IMR-90 (cell line): ENCODE measurements around the gene DCAF5. TPM values are rescaled to one million over a fixed set of nuclear protein-coding genes. Genes with fewer than 3 reads are reported as not detected.
A peak's percentile ranks its signal among the peaks of the same experiment; 100 is the strongest.

ENCODE experiments used
- ATAC-seq: fragments of 200-7000 bp; cut with Tn5 transposase; 2 replicates; pipeline ENCODE4 v1.9.1; 2020; ENCODE audit warnings: low read depth, mild to moderate bottlenecking, moderate library complexity
- BruUV-seq: library from RNA; stranded (reverse); fragments of 400-500 nt; replicated peaks from 2 replicates; lab custom pipeline; 2021; lab: Mats Ljungman, UMichigan
- CTCF ChIA-PET: fragments of 300-600 bp; formaldehyde crosslinking; extraction: SDS; loops from one replicate; lab custom pipeline; 2021; ENCODE audit warnings: antibody characterized with exemption; lab: Yijun Ruan, JAX
- POLR2A ChIA-PET: fragments of 300-600 bp; sonication (Branson Sonifier 250); formaldehyde crosslinking; loops from one replicate; lab custom pipeline; 2022; ENCODE audit warnings: antibody characterized with exemption; ENCODE audit not compliant: unreplicated experiment; lab: Charles Lee
- DNase-seq: peaks from one replicate; pipeline ENCODE4 v3.0.0; 2013
- H2AFZ ChIP-seq: replicated peaks from 2 replicates; pipeline ENCODE3; 2013; ENCODE audit warnings: low read length, mild to moderate bottlenecking; ENCODE audit not compliant: poor library complexity
- H2AK5ac ChIP-seq: 2 replicates; pipeline ENCODE4 v1.6.1; 2013; ENCODE audit warnings: low read depth, low read length, inconsistent platforms
- H2AK9ac ChIP-seq: replicated peaks from 2 replicates; pipeline ENCODE3; 2013; ENCODE audit warnings: mild to moderate bottlenecking, low read depth, low read length, moderate library complexity; ENCODE audit not compliant: poor library complexity
- H2BK120ac ChIP-seq: 2 replicates; pipeline ENCODE4 v1.6.1; 2013; ENCODE audit warnings: low read depth, low read length, inconsistent platforms
- H2BK15ac ChIP-seq: 3 replicates; pipeline ENCODE4 v1.6.1; 2013; ENCODE audit warnings: low read depth, low read length, inconsistent platforms
- H2BK20ac ChIP-seq: 2 replicates; pipeline ENCODE4 v1.6.1; 2013; ENCODE audit warnings: low read depth, mild to moderate bottlenecking, inconsistent platforms, low read length, moderate library complexity
- H2BK5ac ChIP-seq: 2 replicates; pipeline ENCODE4 v1.6.1; 2013; ENCODE audit warnings: mild to moderate bottlenecking, low read depth, low read length, inconsistent platforms; ENCODE audit not compliant: poor library complexity, severe bottlenecking
- H3K14ac ChIP-seq: replicated peaks from 2 replicates; pipeline ENCODE4 v1.6.1; 2013; ENCODE audit warnings: low read depth, low read length, inconsistent platforms
- H3K18ac ChIP-seq: 2 replicates; pipeline ENCODE4 v1.6.1; 2013; ENCODE audit warnings: low read depth, low read length, control low read depth
- H3K23ac ChIP-seq: 2 replicates; pipeline ENCODE4 v1.6.1; 2013; ENCODE audit warnings: low read depth, low read length, inconsistent platforms
- H3K27ac ChIP-seq: 2 replicates; pipeline ENCODE4 v1.5.1; 2013; ENCODE audit warnings: mild to moderate bottlenecking, control low read depth, low read length; ENCODE audit not compliant: insufficient read depth
- H3K27me3 ChIP-seq: 2 replicates; pipeline ENCODE4 v1.6.1; 2013; ENCODE audit warnings: low read length; ENCODE audit not compliant: control insufficient read depth, insufficient read depth
- H3K36me3 ChIP-seq: 2 replicates; pipeline ENCODE4 v1.6.1; 2013; ENCODE audit warnings: low read length, mixed read lengths; ENCODE audit not compliant: control insufficient read depth, insufficient read depth
- H3K4ac ChIP-seq: 2 replicates; pipeline ENCODE4 v1.6.1; 2013; ENCODE audit warnings: low read depth, low read length, inconsistent platforms
- H3K4me1 ChIP-seq: 2 replicates; pipeline ENCODE4 v1.6.1; 2013; ENCODE audit warnings: low read length, mixed read lengths; ENCODE audit not compliant: control insufficient read depth, insufficient read depth
- H3K4me2 ChIP-seq: 2 replicates; pipeline ENCODE4 v1.6.1; 2013; ENCODE audit warnings: low read depth, mild to moderate bottlenecking, control low read depth, low read length, moderate library complexity
- H3K4me3 ChIP-seq: 2 replicates; pipeline ENCODE4 v1.5.1; 2013; ENCODE audit warnings: low read depth, mild to moderate bottlenecking, control low read depth, low read length, moderate library complexity; ENCODE audit not compliant: insufficient read depth
- H3K56ac ChIP-seq: 2 replicates; pipeline ENCODE4 v1.6.1; 2013; ENCODE audit warnings: low read length, inconsistent platforms; ENCODE audit not compliant: insufficient read depth; ENCODE audit errors: extremely low read depth
- H3K79me1 ChIP-seq, 2 experiments: 2 replicates each; pipeline ENCODE4 v1.6.1; 2013; ENCODE audit warnings: low read length in 2 of 2, inconsistent platforms in 1 of 2, low read depth in 1 of 2
- H3K9ac ChIP-seq: 2 replicates; pipeline ENCODE4 v1.6.1; 2013; ENCODE audit warnings: low read depth, low read length, control low read depth
- H3K9me1 ChIP-seq: 2 replicates; pipeline ENCODE4 v1.6.1; 2013; ENCODE audit warnings: low read length, inconsistent platforms; ENCODE audit not compliant: insufficient read depth
- H3K9me3 ChIP-seq: 2 replicates; pipeline ENCODE4 v1.6.1; 2013; ENCODE audit warnings: low read length; ENCODE audit not compliant: control insufficient read depth, insufficient read depth
- H4K20me1 ChIP-seq: 2 replicates; pipeline ENCODE4 v1.6.1; 2013; ENCODE audit warnings: low read length, inconsistent platforms; ENCODE audit not compliant: insufficient read depth
- H4K5ac ChIP-seq: 2 replicates; pipeline ENCODE4 v1.6.1; 2013; ENCODE audit warnings: mild to moderate bottlenecking, low read depth, low read length, control low read depth
- H4K8ac ChIP-seq, 2 experiments: 2 replicates each; pipeline ENCODE4 v1.6.1; 2013; ENCODE audit warnings: low read depth in 2 of 2, low read length in 2 of 2, control low read depth in 1 of 2, inconsistent platforms in 1 of 2
- H4K91ac ChIP-seq: 2 replicates; pipeline ENCODE4 v1.6.1; 2013; ENCODE audit warnings: low read depth, low read length, inconsistent platforms; ENCODE audit not compliant: insufficient read depth
- CEBPB ChIP-seq: IDR thresholded peaks from 2 replicates; pipeline ENCODE4 v1.6.1; 2012; ENCODE audit warnings: low read depth, low read length, improper control_type of control experiment
- FOS ChIP-seq: fragments of 150-350 bp; IDR thresholded peaks from 2 replicates; pipeline ENCODE4 v1.6.1; 2016; ENCODE audit warnings: low read depth, low read length
- MAFK ChIP-seq: IDR thresholded peaks from 2 replicates; pipeline ENCODE4 v1.6.1; 2012; ENCODE audit warnings: low read depth, low read length, improper control_type of control experiment
- MAZ ChIP-seq: IDR thresholded peaks from 2 replicates; pipeline ENCODE4 v1.6.1; 2012; ENCODE audit warnings: low read depth, mild to moderate bottlenecking, low read length, improper control_type of control experiment, moderate library complexity, borderline replicate concordance
- NFE2L2 ChIP-seq: fragments of 150-350 bp; IDR thresholded peaks from 2 replicates; pipeline ENCODE4 v1.6.1; 2016; ENCODE audit warnings: low read depth, mild to moderate bottlenecking, low read length
- POLR2A ChIP-seq: IDR thresholded peaks from 2 replicates; pipeline ENCODE4 v1.6.1; 2012; ENCODE audit warnings: mild to moderate bottlenecking, low read depth, low read length
- RCOR1 ChIP-seq: IDR thresholded peaks from 2 replicates; pipeline ENCODE4 v1.6.1; 2012; ENCODE audit warnings: mild to moderate bottlenecking, low read length, improper control_type of control experiment; ENCODE audit not compliant: insufficient replicate concordance
- WGBS, 2 experiments: methylation state at CpG; one replicate each; pipeline versions ENCODE4 v1.1.5 to v1.1.7; 2013; ENCODE audit warnings: missing lambda C conversion rate in 2 of 2; ENCODE audit not compliant: insufficient read length in 1 of 2; ENCODE audit errors: extremely low coverage in 2 of 2; 5-methylcytosine and 5-hydroxymethylcytosine counted together
- dilution Hi-C: fragments of 300-500 bp; cut with HindIII; formaldehyde crosslinking; loops from one replicate; pipeline ENCODE4 v1.14.3; 2018; ENCODE audit warnings: low sequenced_read_pairs; ENCODE audit not compliant: unreplicated experiment
- in situ Hi-C: fragments of 300-500 bp; cut with MboI; formaldehyde crosslinking; loops from 3 replicates; pipeline ENCODE4 v1.14.3; 2019; ENCODE audit warnings: low sequenced_read_pairs, inconsistent platforms, mixed read lengths
- intact Hi-C: fragments of 100-400 bp; cut with micrococcal nuclease; formaldehyde crosslinking; loops from 2 replicates; pipeline ENCODE4 v1.10.0; 2022
- polyA plus RNA-seq, 3 experiments: library from polyadenylated mRNA; depleted of rRNA; stranded (reverse); fragments of >200 nt; gene quantifications; 2 replicates each; pipeline ENCODE4 v1.2.3, GENCODE V29; 2012; ENCODE audit warnings: low replicate concordance in 1 of 3
- total RNA-seq: library from RNA; depleted of rRNA; stranded (reverse); fragments of >200 nt; gene quantifications from 2 replicates; pipeline ENCODE4 v1.2.3, GENCODE V29; 2012

DCAF5 gene
- total and polyA plus RNA-seq, 2 of the 4 experiments (the other 2 are of a cell fraction) = 17.6 to 30.4 TPM

DNA sequence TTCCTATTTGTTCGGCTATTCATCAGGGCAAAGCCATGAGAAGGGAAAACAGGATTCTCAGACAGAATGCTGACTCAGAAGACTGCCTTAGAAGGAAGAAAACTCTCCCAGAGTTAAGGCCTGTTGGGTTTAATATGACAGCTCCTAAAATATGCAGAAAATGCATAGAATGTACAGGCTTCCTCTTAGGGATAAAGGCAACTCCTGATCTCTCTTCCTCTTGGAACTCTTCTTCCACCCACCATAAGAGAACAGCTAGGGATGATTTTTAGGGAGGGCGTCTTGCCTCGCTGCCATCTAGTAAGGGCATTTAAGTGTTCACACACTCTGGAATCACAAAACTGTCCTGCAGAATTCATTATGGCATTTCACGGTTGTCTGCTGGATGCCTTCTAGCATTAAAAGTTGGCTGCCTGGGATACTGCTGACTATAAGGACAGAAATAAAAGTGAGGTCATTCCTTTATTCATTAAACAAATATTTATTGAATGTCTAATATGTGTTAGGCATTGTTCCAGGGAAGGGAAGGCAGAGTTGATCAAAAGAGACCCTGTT is 73.7 kb downstream of the DCAF5 start:
- no TSS peak for BruUV-seq
- peak overlapping the region; percentile 99 for H3K27ac ChIP-seq
- in situ Hi-C loops (no loop called here), dilution Hi-C loops (no loop called here), intact Hi-C loops (loop anchor here (1.0 kb wide), 3 partner anchors 10 to 100 kb away; partner anchors contain the start of gene ACTN1)
- H3K9ac ChIP-seq = peak overlapping the region; percentile 96
- peaks cover 13% of the 10 kb centered on the region for H3K4me1 ChIP-seq
- TF ChIP-seq NFE2L2 (peak; percentile 55; the same call in 1 of the 2 replicates), POLR2A (no peak; the same call in 1 of the 2 replicates), CEBPB (no peak), MAFK (peak; percentile 95), MAZ (no peak), RCOR1 (no peak), FOS (0 out of 2 replicates have a peak, but pooled peaks have one; percentile 5)
- no CpG with 5 or more reads among the region's 4 CpGs for WGBS, 2 experiments
- no peaks in the 10 kb centered on the region for H3K9me3 ChIP-seq
- peak overlapping the region; percentile 99 for H3K56ac ChIP-seq
- H3K9me1 ChIP-seq = peaks cover 11% of the 10 kb centered on the region
- H4K91ac ChIP-seq = peak overlapping the region; percentile 98
- H3K23ac ChIP-seq = peak overlapping the region; percentile 99
- H3K14ac ChIP-seq = peak overlapping the region; percentile 99
- ChIA-PET POLR2A (interaction anchor here (1.9 kb wide), 1 partner anchor 101 kb away, joined by 9 read pairs; no protein-coding TSS in a partner anchor), CTCF (interaction anchor here (0.6 to 1.2 kb wide), 2 partner anchors 11 to 22 kb away, joined by 3 to 4 read pairs; no protein-coding TSS in a partner anchor)
- H3K36me3 ChIP-seq = peaks cover 14% of the 10 kb centered on the region
- peak overlapping the region; percentile 97 for H2BK5ac ChIP-seq
- peaks cover 3% of the 10 kb centered on the region; the same call in 1 of the 2 replicates for H4K20me1 ChIP-seq
- H2BK20ac ChIP-seq = peak overlapping the region; percentile 94
- H3K18ac ChIP-seq = peak overlapping the region; percentile 97
- H2BK15ac ChIP-seq = peak overlapping the region; percentile 100; the same call in 2 of the 3 replicates
- H2AK5ac ChIP-seq = peak overlapping the region; percentile 99
- ATAC-seq (peak; percentile 85), DNase-seq (peak; percentile 88)
- H4K8ac ChIP-seq = peak overlapping the region; percentile 73 to 99
- H3K27me3 ChIP-seq = no peaks in the 10 kb centered on the region
- peak overlapping the region; percentile 87 for H4K5ac ChIP-seq
- H2BK120ac ChIP-seq = peak overlapping the region; percentile 99
- H2AFZ ChIP-seq = no peak overlapping the region
- H3K4me2 ChIP-seq = peak overlapping the region; percentile 88
- peak overlapping the region; percentile 99 for H3K4ac ChIP-seq
- H3K4me3 ChIP-seq = no peak overlapping the region
- peak overlapping the region; percentile 76 for H2AK9ac ChIP-seq
- H3K79me1 ChIP-seq = peaks cover 20 to 50% of the 10 kb centered on the region in 2 experiments
